Measurements from ENCODE around the gene PANX3. TPM values are rescaled to one million over a fixed set of nuclear protein-coding genes. Genes with fewer than 3 reads are reported as not detected.
A peak's percentile ranks its signal among the peaks of the same experiment; 100 is the strongest.

Gene PANX3
- total RNA-seq, 1 donor from 2014 or later, result not detected

DNA sequence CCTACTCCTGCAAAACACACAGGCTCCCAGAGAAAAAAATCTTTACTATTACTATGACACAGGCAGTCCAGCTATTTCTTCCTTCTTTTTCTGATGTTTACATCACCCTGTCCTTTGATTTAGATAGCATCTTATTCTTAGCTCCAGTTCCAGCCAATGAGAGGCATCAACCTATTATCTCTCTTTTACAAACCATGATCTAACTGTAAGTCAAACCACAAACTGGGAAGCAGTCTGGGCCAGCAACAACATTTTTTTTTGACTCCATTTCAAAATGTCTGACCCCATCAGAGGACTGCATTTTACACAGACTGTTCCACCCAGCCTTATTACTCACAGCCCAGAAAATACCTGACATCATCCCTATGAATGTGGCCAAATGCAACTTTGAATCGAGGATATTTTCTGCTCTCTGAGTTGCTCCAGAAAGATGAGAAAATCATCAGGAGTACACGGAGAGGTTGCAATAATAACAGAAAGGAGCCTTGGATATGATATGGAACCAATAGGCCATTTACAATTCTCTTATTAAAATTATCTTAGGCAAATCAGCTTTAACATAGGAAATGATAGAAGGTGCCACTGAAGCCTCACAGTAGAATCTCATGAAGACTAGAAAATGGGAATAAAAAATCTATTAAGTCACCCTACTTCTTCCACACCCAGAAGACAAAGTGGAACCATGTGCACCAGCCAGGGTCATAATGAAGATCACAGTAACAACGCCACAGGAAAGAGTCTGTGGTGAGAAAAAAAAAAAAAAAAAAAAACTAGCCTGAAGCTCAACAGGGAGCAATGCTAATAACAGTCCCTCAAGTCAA, 32.6 kb downstream of the PANX3 start:
- no peak for TF ChIP-seq CTCF (IDR thresholded peaks at IDR 0.05)
- no peak overlapping the region for H3K27ac Mint-ChIP-seq
- intact Hi-C loops (cut with micrococcal nuclease), result loop anchor here (1.0 kb wide), 4 partner anchors 25 to 223 kb away; no protein-coding TSS in a partner anchor
- no peaks in the 10 kb centered on the region for H3K36me3 Mint-ChIP-seq (ENCODE audit: low read depth)
- H3K27me3 Mint-ChIP-seq, result no peaks in the 10 kb centered on the region
- DNase-seq, result no peak
- peaks cover 18% of the 10 kb centered on the region for H3K4me1 Mint-ChIP-seq
- no peak for ATAC-seq (ENCODE audit: low read depth)
- no peak overlapping the region for H3K4me3 Mint-ChIP-seq
- ChIA-PET POLR2A (interaction anchor here (0.9 kb wide), 1 partner anchor 21 kb away, joined by 4 read pairs; the partner anchor contains the start of gene TBRG1), CTCF (interaction anchor here (0.6 to 2.8 kb wide), 10 partner anchors 26 to 255 kb away, joined by 3 to 17 read pairs (median 5); no protein-coding TSS in a partner anchor)
- no peaks in the 10 kb centered on the region for H3K9me3 Mint-ChIP-seq

- Mint-ChIP-seq H3K4me3 (no peak overlapping the region), H3K9me3 (no peaks in the 10 kb centered on the region), H3K36me3 (ENCODE audit: low read depth) (no peaks in the 10 kb centered on the region), H3K27ac (no peak overlapping the region), H3K4me1 (peaks cover 18% of the 10 kb centered on the region), H3K27me3 (no peaks in the 10 kb centered on the region)
- ATAC-seq (ENCODE audit: low read depth), result peak; percentile 79
- no peak for DNase-seq
- intact Hi-C loops (cut with micrococcal nuclease), result loop anchor here (1.0 kb wide), 4 partner anchors 25 to 223 kb away; no protein-coding TSS in a partner anchor
- ChIA-PET CTCF (interaction anchor here (0.6 to 2.8 kb wide), 14 partner anchors 23 to 231 kb away, joined by 3 to 17 read pairs (median 5); partner anchors contain the start of gene ESAM), POLR2A (interaction anchor here (0.9 kb wide), 1 partner anchor 22 kb away, joined by 4 read pairs; the partner anchor contains the start of gene TBRG1)
- TF ChIP-seq CTCF (IDR thresholded peaks at IDR 0.05), result peak; percentile 87
Measured at GRCh38 chr11:124644426-124645280, 33.4 kb downstream of the PANX3 start.

- ChIA-PET POLR2A (interaction anchor here (0.6 kb wide), 1 partner anchor 148 kb away, joined by 3 read pairs; no protein-coding TSS in a partner anchor), CTCF (interaction anchor here (2.0 kb wide), 1 partner anchor 220 kb away, joined by 6 read pairs; no protein-coding TSS in a partner anchor)
- no peak overlapping the region for H3K4me3 Mint-ChIP-seq
- H3K36me3 Mint-ChIP-seq (ENCODE audit: low read depth), result no peaks in the 10 kb centered on the region
- no peaks in the 10 kb centered on the region for H3K27me3 Mint-ChIP-seq
- ATAC-seq (ENCODE audit: low read depth) (peak; percentile 81), DNase-seq (no peak)
- H3K4me1 Mint-ChIP-seq, result peaks cover 18% of the 10 kb centered on the region
- no peak for TF ChIP-seq CTCF (IDR thresholded peaks at IDR 0.05)
- no peak overlapping the region for H3K27ac Mint-ChIP-seq
- intact Hi-C loops (cut with micrococcal nuclease), result no loop called here
- H3K9me3 Mint-ChIP-seq, result no peaks in the 10 kb centered on the region
Measured at GRCh38 chr11:124646148-124646547, 34.9 kb downstream of the PANX3 start.

DNA sequence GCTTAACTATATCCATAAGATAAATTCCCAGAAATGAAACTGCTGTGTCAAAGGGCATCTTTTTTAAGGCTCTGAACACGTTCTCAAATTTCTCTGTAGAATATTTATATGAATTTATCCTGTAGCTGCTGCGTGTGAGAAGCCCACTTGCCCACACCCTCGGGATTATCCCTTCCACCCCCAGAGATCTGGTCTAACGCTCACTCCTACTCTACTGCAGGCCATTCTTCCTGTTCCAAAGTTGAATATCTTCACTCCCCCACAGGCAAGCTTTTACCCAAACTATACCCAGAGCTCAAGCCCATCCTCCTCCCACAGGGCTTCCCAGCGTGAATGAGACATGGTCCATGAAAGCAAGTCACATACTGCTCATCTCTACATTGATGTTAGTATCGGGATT, 37.4 kb downstream of the PANX3 start:
- no peak for TF ChIP-seq CTCF (IDR thresholded peaks at IDR 0.05)
- DNase-seq, result no peak
- POLR2A ChIA-PET, result no interaction called here
- H3K4me3 Mint-ChIP-seq, result no peak overlapping the region
- H3K27me3 Mint-ChIP-seq, result no peaks in the 10 kb centered on the region
- no peaks in the 10 kb centered on the region for H3K9me3 Mint-ChIP-seq
- H3K27ac Mint-ChIP-seq, result no peak overlapping the region
- CTCF ChIA-PET, result interaction anchor here (0.6 to 1.3 kb wide), 2 partner anchors 61 to 145 kb away, joined by 3 to 4 read pairs; no protein-coding TSS in a partner anchor
- intact Hi-C loops (cut with micrococcal nuclease), result no loop called here
- H3K4me1 Mint-ChIP-seq, result peaks cover 18% of the 10 kb centered on the region
- peaks cover 2% of the 10 kb centered on the region for H3K36me3 Mint-ChIP-seq (ENCODE audit: low read depth)
- ATAC-seq (ENCODE audit: low read depth), result no peak
